Ascending aorta (tissue), 2 donors: ENCODE measurements around the gene SWI5. TPM values are rescaled to one million over a fixed set of nuclear protein-coding genes. Genes with fewer than 3 reads are reported as not detected.

Source experiments
- DNase-seq, 2 donors: peaks; one replicate each; pipeline ENCODE4 v3.0.0-alpha.2; 2019; ENCODE audit warnings: low spot score in 2 of 2
- H3K27ac ChIP-seq, 2 donors: fragments of 200-600 bp; sonication (generic); one replicate each; pipeline ENCODE4 v1.5.1; 2016 to 2017; ENCODE audit warnings: mild to moderate bottlenecking in 1 of 2
- H3K27me3 ChIP-seq: fragments of 200-600 bp; sonication (generic); one replicate; pipeline ENCODE4 v1.5.1; 2017
- H3K36me3 ChIP-seq, 2 donors: fragments of 200-600 bp; sonication (generic); one replicate each; pipeline ENCODE4 v1.5.1; 2016
- H3K4me1 ChIP-seq, 2 donors: fragments of 200-600 bp; sonication (generic); one replicate each; pipeline ENCODE4 v1.5.1; 2016 to 2017; ENCODE audit warnings: mild to moderate bottlenecking in 1 of 2
- H3K4me3 ChIP-seq, 2 donors: fragments of 200-600 bp; sonication (generic); one replicate each; pipeline ENCODE4 v1.5.1; 2016 to 2017; ENCODE audit warnings: mild to moderate bottlenecking in 1 of 2
- H3K9me3 ChIP-seq, 2 donors: fragments of 200-600 bp; sonication (generic); one replicate each; pipeline ENCODE4 v1.5.1; 2016
- intact Hi-C: fragments of 100-400 bp; cut with DNase I; formaldehyde crosslinking; loops from one replicate; pipeline ENCODE4 v1.15.1; 2023
- total RNA-seq: library from RNA; depleted of rRNA; stranded (reverse); fragments of >200 nt; gene quantifications from one replicate; pipeline ENCODE4 v1.1.0, GENCODE V29; 2016
- TF ChIP-seq, protein P1 (sequence below), 3 experiments: fragments of 200-600 bp in 2 of 3; fragments of 450-650 bp in 1 of 3; sonication (generic) in 2 of 3; IDR thresholded peaks; one replicate each; pipeline ENCODE4 v1.5.1; 2016 to 2019; ENCODE audit warnings: antibody characterized with exemption in 3 of 3, mild to moderate bottlenecking in 1 of 3, moderate library complexity in 1 of 3

The SWI5 gene
- total RNA-seq, 1 donor from 2014 or later, result 1.8 TPM

DNA sequence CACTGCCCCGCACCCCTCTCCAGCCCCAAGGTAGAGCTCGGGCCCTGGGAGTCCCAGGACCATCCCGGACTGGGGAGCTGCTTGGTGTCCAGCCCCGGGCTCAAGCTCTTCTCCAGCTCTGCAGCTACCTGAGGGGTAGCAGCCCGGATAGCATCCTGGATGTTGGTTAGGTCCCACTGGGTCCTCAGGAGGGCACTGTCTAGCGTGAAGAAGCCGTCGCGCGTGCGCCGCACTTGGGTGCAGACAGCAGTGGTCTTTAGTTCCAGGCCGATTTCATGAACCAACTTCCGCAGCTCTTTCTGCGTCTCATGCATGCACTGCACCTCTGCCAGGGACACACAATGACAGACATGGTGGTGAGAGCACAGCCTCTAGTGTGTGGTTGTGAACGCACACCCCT is 33.5 kb downstream of the SWI5 start:
- Histone ChIP-seq H3K27me3 (no peaks in the 10 kb centered on the region), H3K4me3 (no peak overlapping the region), H3K27ac (no peak overlapping the region), H3K36me3 (peaks cover 41 to 58% of the 10 kb centered on the region in 2 donors), H3K4me1 (no peaks in the 10 kb centered on the region), H3K9me3 (no peaks in the 10 kb centered on the region)
- DNase-seq, result no peak
- intact Hi-C loops, result no loop called here
- TF ChIP-seq, protein P1, sequence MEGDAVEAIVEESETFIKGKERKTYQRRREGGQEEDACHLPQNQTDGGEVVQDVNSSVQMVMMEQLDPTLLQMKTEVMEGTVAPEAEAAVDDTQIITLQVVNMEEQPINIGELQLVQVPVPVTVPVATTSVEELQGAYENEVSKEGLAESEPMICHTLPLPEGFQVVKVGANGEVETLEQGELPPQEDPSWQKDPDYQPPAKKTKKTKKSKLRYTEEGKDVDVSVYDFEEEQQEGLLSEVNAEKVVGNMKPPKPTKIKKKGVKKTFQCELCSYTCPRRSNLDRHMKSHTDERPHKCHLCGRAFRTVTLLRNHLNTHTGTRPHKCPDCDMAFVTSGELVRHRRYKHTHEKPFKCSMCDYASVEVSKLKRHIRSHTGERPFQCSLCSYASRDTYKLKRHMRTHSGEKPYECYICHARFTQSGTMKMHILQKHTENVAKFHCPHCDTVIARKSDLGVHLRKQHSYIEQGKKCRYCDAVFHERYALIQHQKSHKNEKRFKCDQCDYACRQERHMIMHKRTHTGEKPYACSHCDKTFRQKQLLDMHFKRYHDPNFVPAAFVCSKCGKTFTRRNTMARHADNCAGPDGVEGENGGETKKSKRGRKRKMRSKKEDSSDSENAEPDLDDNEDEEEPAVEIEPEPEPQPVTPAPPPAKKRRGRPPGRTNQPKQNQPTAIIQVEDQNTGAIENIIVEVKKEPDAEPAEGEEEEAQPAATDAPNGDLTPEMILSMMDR (IDR thresholded peaks at IDR 0.05), result no peak

DNA sequence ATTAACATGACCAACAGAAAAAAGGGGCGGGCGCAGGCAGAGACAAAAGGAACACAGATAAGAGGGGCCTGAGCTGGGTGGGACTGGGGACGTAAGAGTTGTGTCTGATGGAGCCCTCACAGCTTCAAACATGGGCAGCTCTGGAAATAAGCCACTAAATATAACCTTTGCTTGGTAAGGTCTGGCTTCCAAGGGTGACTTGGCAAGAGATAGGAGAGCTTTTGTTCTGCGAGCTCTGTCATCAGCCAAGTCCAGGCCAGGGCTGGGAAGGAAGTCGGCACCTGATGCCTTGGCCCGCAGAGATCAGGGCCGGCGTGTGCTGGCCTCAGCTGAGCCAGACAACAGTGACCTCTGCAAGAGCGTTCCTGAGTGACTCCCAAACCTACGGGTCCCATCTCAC is 34.4 kb downstream of the SWI5 start:
- Histone ChIP-seq H3K27ac (no peak overlapping the region), H3K27me3 (no peaks in the 10 kb centered on the region), H3K4me3 (no peak overlapping the region), H3K9me3 (no peaks in the 10 kb centered on the region), H3K36me3 (peaks cover 45 to 64% of the 10 kb centered on the region in 2 donors), H3K4me1 (no peaks in the 10 kb centered on the region)
- intact Hi-C loops, result no loop called here
- TF ChIP-seq, protein P1 (IDR thresholded peaks at IDR 0.05), result no peak
- no peak for DNase-seq

DNA sequence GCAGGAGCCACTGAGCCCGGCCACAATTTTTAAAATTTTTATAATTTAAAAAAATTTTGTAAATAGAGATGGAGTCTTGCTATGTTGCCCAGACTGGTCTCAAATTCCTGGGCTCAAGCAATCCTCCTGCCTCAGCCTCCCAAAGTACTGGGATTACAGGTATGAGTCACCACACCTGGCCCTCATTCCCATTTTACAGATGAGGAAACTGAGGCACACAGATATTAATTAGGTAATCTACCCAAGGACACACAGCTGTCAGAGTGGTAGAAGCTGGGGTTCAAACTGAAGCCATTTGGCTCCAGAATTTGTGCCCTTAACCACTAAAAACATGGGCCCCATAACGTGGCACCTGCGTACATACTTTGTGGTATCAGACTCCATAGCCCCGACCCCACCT is 38.6 kb downstream of the SWI5 start:
- Histone ChIP-seq H3K9me3 (no peaks in the 10 kb centered on the region), H3K4me1 (no peaks in the 10 kb centered on the region), H3K27me3 (no peaks in the 10 kb centered on the region), H3K27ac (no peak overlapping the region), H3K36me3 (peaks cover 70 to 72% of the 10 kb centered on the region in 2 donors), H3K4me3 (no peak overlapping the region)
- intact Hi-C loops, result no loop called here
- TF ChIP-seq, protein P1 (IDR thresholded peaks at IDR 0.05), result no peak
- DNase-seq, result no peak

DNA sequence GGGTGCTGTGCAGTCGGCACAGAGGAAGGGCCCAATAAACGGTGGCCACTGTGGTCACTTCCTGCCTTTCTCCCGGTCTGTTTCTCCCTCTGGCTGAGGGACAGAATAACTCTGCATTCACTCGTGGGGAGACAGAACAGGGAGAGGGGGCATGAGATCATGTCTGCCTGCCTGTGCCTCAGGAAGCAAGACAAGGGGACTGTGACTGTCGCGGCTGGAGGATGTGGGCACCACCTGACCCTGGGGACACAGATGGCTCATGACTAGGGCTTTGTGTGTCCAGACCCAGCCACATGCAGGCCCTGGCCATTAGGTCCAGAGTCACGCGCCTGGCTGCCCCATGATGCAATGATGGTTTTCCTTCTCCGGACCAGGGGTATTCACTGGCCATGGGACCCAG is 40.3 kb downstream of the SWI5 start:
- Histone ChIP-seq H3K36me3 (peaks cover 52 to 55% of the 10 kb centered on the region in 2 donors), H3K27ac (no peak overlapping the region), H3K4me3 (no peak overlapping the region), H3K9me3 (no peaks in the 10 kb centered on the region), H3K27me3 (no peaks in the 10 kb centered on the region), H3K4me1 (peaks cover 1 to 4% of the 10 kb centered on the region in 2 donors)
- TF ChIP-seq, protein P1 (IDR thresholded peaks at IDR 0.05), result no peak
- intact Hi-C loops, result no loop called here
- DNase-seq, result no peak

DNA sequence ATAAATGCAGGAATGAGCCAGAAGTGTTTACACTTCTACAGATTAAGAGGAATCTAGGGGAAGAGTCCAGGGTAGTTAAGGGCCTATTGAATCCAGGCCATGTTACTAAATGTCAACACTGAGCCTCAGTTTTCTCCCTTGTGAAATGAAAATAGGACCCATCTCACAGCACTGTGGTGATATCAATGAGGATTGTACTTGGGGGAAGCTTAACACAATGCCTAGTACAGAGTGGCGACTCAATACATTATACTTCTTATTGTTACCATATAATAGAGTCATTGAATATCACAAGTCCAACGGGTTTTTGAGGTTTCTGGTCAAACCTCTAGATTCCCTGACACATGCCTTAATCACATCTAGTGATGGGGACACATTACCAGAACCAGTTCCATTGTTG is 41.6 kb downstream of the SWI5 start:
- Histone ChIP-seq H3K4me3 (no peak overlapping the region), H3K4me1 (peaks cover 2 to 8% of the 10 kb centered on the region in 2 donors), H3K27ac (no peak overlapping the region), H3K27me3 (no peaks in the 10 kb centered on the region), H3K9me3 (no peaks in the 10 kb centered on the region), H3K36me3 (peaks cover 47 to 48% of the 10 kb centered on the region in 2 donors)
- no peak for DNase-seq
- intact Hi-C loops, result no loop called here
- TF ChIP-seq, protein P1 (IDR thresholded peaks at IDR 0.05), result no peak

DNA sequence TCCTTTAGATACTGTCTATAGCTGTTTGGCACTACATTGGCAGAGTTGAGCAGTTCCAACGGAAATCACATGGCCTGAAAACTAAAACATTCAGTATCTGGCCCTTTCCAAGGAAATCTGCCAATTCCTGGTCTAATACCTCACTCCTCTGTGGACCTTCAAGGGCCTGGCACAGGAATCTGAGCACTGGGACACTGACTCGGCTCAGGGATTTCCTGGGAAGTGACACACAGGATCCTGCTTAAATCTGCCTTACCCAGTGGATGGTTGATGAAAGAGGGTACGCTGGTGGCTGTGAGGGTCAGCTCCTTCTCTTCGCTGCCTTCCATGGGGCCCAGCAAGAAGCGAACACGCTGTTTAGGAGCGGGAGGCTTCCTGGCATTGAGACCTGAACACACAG is 45.3 kb downstream of the SWI5 start:
- peaks cover 11 to 17% of the 10 kb centered on the region in 2 donors for H3K4me1 ChIP-seq
- H3K27me3 ChIP-seq, result no peaks in the 10 kb centered on the region
- H3K9me3 ChIP-seq, result no peaks in the 10 kb centered on the region
- peak overlapping the region; percentile 72 to 76 for H3K4me3 ChIP-seq
- intact Hi-C loops, result loop anchor here (5.0 kb wide), 2 partner anchors 136 to 194 kb away; partner anchors contain the start of genes ODF2 and PTGES2
- no peak for DNase-seq
- no peak overlapping the region for H3K27ac ChIP-seq
- peaks cover 30 to 36% of the 10 kb centered on the region in 2 donors for H3K36me3 ChIP-seq
- TF ChIP-seq, protein P1 (IDR thresholded peaks at IDR 0.05), result no peak
